ENCODE measurements around the gene NEGR1. TPM values are rescaled to one million over a fixed set of nuclear protein-coding genes. Genes with fewer than 3 reads are reported as not detected.

Gene NEGR1
- total and polyA plus RNA-seq, 2 experiments from 2014 or later, result 0.57 to 0.94 TPM

- TF ChIP-seq ZNF462 (CRISPR knock-in tag; IDR thresholded peaks at IDR 0.05), result no peak
These were observed 624.3 kb downstream of the NEGR1 start (continued) for GRCh38 chr1:71657891-71658679.

GRCh38 chr1:71656902-71657301, 625.4 kb downstream of the NEGR1 start:
- Histone ChIP-seq H3K9me2 (ENCODE audit: insufficient read depth) (no peaks in the 10 kb centered on the region; the same call in 1 of the 2 replicates), H3K27me3 (ENCODE audit: insufficient read depth) (no peaks in the 10 kb centered on the region), H3K4me2 (no peak overlapping the region), H2AFZ (no peak overlapping the region), H3K36me3 (ENCODE audit: insufficient read depth) (no peaks in the 10 kb centered on the region), H3K4me1 (ENCODE audit: insufficient read depth) (no peaks in the 10 kb centered on the region), H3K79me2 (replicated peaks; ENCODE audit: insufficient read depth) (no peaks in the 10 kb centered on the region), H3F3A (replicated peaks; ENCODE audit: low read depth) (no peaks in the 10 kb centered on the region), H3K27ac (ENCODE audit: low read depth) (no peak overlapping the region), H4K20me1 (replicated peaks; ENCODE audit: insufficient read depth) (no peaks in the 10 kb centered on the region), H3K4me3 (no peak overlapping the region)
- H3K27ac Mint-ChIP-seq, result no peak overlapping the region
- H3K27me3 Mint-ChIP-seq (ENCODE audit: insufficient read depth, low read depth, poor library complexity), result no peaks in the 10 kb centered on the region
- H3K4me3 Mint-ChIP-seq, result no peak overlapping the region
- ATAC-seq, result no peak
- no peaks in the 10 kb centered on the region for H3K9me3 Mint-ChIP-seq
- H3K36me3 Mint-ChIP-seq (ENCODE audit: low read depth), result no peaks in the 10 kb centered on the region
- no peak for DNase-seq (ENCODE audit: low spot score)
- no peaks in the 10 kb centered on the region for H3K4me1 Mint-ChIP-seq
- no peak for TF ChIP-seq STAT1 (IDR thresholded peaks at IDR 0.05; ENCODE audit: unreplicated experiment)
- TF ChIP-seq POLR2AphosphoS5 (IDR thresholded peaks at IDR 0.05; ENCODE audit: low read depth), result no peak
- no peak for TF ChIP-seq ZNF462 (CRISPR knock-in tag; IDR thresholded peaks at IDR 0.05)
- no peak for TF ChIP-seq EZH2 (IDR thresholded peaks at IDR 0.05; ENCODE audit: low read depth, unreplicated experiment)
- TF ChIP-seq ZNF331 (CRISPR knock-in tag; IDR thresholded peaks at IDR 0.05; ENCODE audit: low read depth), result no peak
- no peak for TF ChIP-seq CTCF (conservative IDR thresholded peaks at IDR 0.05; ENCODE audit: low read depth in 2 of 2)
- no peak for TF ChIP-seq JUNB (IDR thresholded peaks at IDR 0.05; ENCODE audit: unreplicated experiment)

Data from GM23338 (cell line).